Gastrocnemius medialis (tissue), 4 donors: ENCODE measurements around the gene ASB13. TPM values are rescaled to one million over a fixed set of nuclear protein-coding genes. Genes with fewer than 3 reads are reported as not detected.
"Not testable (repeated sequence)": the region's sequence is repeated elsewhere in the genome, so short reads cannot be mapped to it uniquely, and the experiment has no call there.

Source experiments
- ATAC-seq, 2 donors: fragments of 150-250 bp; one replicate each; pipeline ENCODE4 v1.9.1; 2016
- DNase-seq, 2 donors: peaks; one replicate each; pipeline ENCODE4 v3.0.0-alpha.2; 2019
- H3K27ac ChIP-seq, 4 donors: fragments of 200-600 bp; sonication (generic); 1 replicate in 1 of 4; 2 replicates in 3 of 4; pipeline ENCODE4 v1.5.1; 2016 to 2018; ENCODE audit warnings: mild to moderate bottlenecking in 2 of 4, moderate library complexity in 1 of 4
- H3K27me3 ChIP-seq, 3 donors: fragments of 200-600 bp; sonication (generic) in 2 of 3; 1 replicate in 1 of 3; 2 replicates in 2 of 3; pipeline versions ENCODE4 v1.5.1 to v1.6.0; 2016 to 2019; ENCODE audit warnings: mild to moderate bottlenecking in 1 of 3, moderate library complexity in 1 of 3
- H3K36me3 ChIP-seq, 2 donors: fragments of 200-600 bp; sonication (generic) in 1 of 2; one replicate each; pipeline ENCODE4 v1.5.1; 2017 to 2018
- H3K4me1 ChIP-seq, 2 donors: fragments of 200-600 bp; sonication (generic) in 1 of 2; one replicate each; pipeline ENCODE4 v1.5.1; 2016 to 2017; ENCODE audit warnings: mild to moderate bottlenecking in 2 of 2
- H3K4me3 ChIP-seq, 4 donors: fragments of 200-600 bp; sonication (generic) in 3 of 4; 1 replicate in 1 of 4; 2 replicates in 3 of 4; pipeline ENCODE4 v1.5.1; 2016 to 2019; ENCODE audit warnings: mild to moderate bottlenecking in 2 of 4
- H3K9me3 ChIP-seq, 3 donors: fragments of 200-600 bp; sonication (generic) in 2 of 3; 1 replicate in 1 of 3; 2 replicates in 2 of 3; pipeline ENCODE4 v1.5.1; 2016 to 2019
- CTCF ChIP-seq, 5 experiments: fragments of 450-650 bp in 3 of 5; fragments of 200-600 bp in 2 of 5; sonication (generic) in 2 of 5; IDR thresholded peaks in 4 of 5; conservative IDR thresholded peaks in 1 of 5; 1 replicate in 4 of 5; 2 replicates in 1 of 5; pipeline ENCODE4 v1.5.1; 2016 to 2019; ENCODE audit warnings: antibody characterized with exemption in 5 of 5, mild to moderate bottlenecking in 3 of 5, moderate library complexity in 3 of 5
- POLR2A ChIP-seq, 2 donors: fragments of 450-650 bp; IDR thresholded peaks; one replicate each; pipeline ENCODE4 v1.6.1; 2017; ENCODE audit warnings: antibody characterized with exemption in 2 of 2, mild to moderate bottlenecking in 2 of 2, moderate library complexity in 2 of 2
- in situ Hi-C, 4 donors: fragments of 200-750 bp; cut with MboI; loops; one replicate each; pipeline versions ENCODE4 v1.15.0 to v1.8.0; 2017; ENCODE audit warnings: low sequenced_read_pairs in 4 of 4
- intact Hi-C: fragments of 100-400 bp; cut with DNase I; formaldehyde crosslinking; loops from one replicate; pipeline ENCODE4 v1.15.1; 2023; ENCODE audit warnings: low total_unique reads
- total RNA-seq, 4 donors: library from RNA; depleted of rRNA; stranded (reverse); fragments of >200 nt; gene quantifications; one replicate each; pipeline versions ENCODE4 v1.1.0 to v1.2.3, GENCODE V29; 2016

The ASB13 gene
- total RNA-seq, 4 donors from 2014 or later = 9.6 to 20.0 (median 14.9) TPM

GRCh38 chr10:5594271-5595049, 71.9 kb downstream of the ASB13 start:
- ATAC-seq (no peak), DNase-seq (no peak)
- no peak overlapping the region for H3K27ac ChIP-seq

GRCh38 chr10:5593347-5593746, 73.0 kb downstream of the ASB13 start:
- H3K36me3 ChIP-seq, H3K9me3 ChIP-seq, ATAC-seq, in situ Hi-C loops, H3K4me3 ChIP-seq, H3K27me3 ChIP-seq, intact Hi-C loops, DNase-seq, H3K27ac ChIP-seq: not testable (repeated sequence)
- H3K4me1 ChIP-seq = peaks cover 10 to 18% of the 10 kb centered on the region in 2 donors

More at GRCh38 chr10:5594271-5595049, 71.9 kb downstream of the ASB13 start:
- H3K4me3 ChIP-seq = no peak overlapping the region
- TF ChIP-seq CTCF (IDR thresholded peaks at IDR 0.05 in 4 of 5, conservative IDR thresholded peaks at IDR 0.05 in 1 of 5) (no peak), POLR2A (IDR thresholded peaks at IDR 0.05) (no peak)
- in situ Hi-C loops (no loop called here), intact Hi-C loops (no loop called here)
- peaks cover 0 to 7% of the 10 kb centered on the region in 2 donors for H3K4me1 ChIP-seq
- no peaks in the 10 kb centered on the region for H3K9me3 ChIP-seq
- no peaks in the 10 kb centered on the region for H3K36me3 ChIP-seq
- no peaks in the 10 kb centered on the region for H3K27me3 ChIP-seq

GRCh38 chr10:5592070-5592469, 74.3 kb downstream of the ASB13 start:
- no peak overlapping the region for H3K4me3 ChIP-seq
- H3K36me3 ChIP-seq = no peaks in the 10 kb centered on the region
- TF ChIP-seq CTCF (IDR thresholded peaks at IDR 0.05 in 4 of 5, conservative IDR thresholded peaks at IDR 0.05 in 1 of 5) (no peak), POLR2A (IDR thresholded peaks at IDR 0.05) (no peak)
- H3K9me3 ChIP-seq = no peaks in the 10 kb centered on the region
- ATAC-seq (no peak), DNase-seq (no peak)
- H3K27ac ChIP-seq = no peak overlapping the region
- intact Hi-C loops = no loop called here
- in situ Hi-C loops = no loop called here
- no peaks in the 10 kb centered on the region for H3K27me3 ChIP-seq
- H3K4me1 ChIP-seq = peaks cover 11 to 18% of the 10 kb centered on the region in 2 donors

- no peak overlapping the region for H3K27ac ChIP-seq
- intact Hi-C loops (no loop called here), in situ Hi-C loops (no loop called here)
- DNase-seq (no peak), ATAC-seq (no peak)
- no peaks in the 10 kb centered on the region for H3K9me3 ChIP-seq
- H3K36me3 ChIP-seq = no peaks in the 10 kb centered on the region
- H3K4me1 ChIP-seq = peaks cover 11 to 18% of the 10 kb centered on the region in 2 donors
- no peaks in the 10 kb centered on the region for H3K27me3 ChIP-seq
- TF ChIP-seq CTCF (IDR thresholded peaks at IDR 0.05 in 4 of 5, conservative IDR thresholded peaks at IDR 0.05 in 1 of 5) (no peak), POLR2A (IDR thresholded peaks at IDR 0.05) (no peak)
- no peak overlapping the region for H3K4me3 ChIP-seq
Observed at GRCh38 chr10:5591336-5591824, 75.0 kb downstream of the ASB13 start.

GRCh38 chr10:5590816-5591215, 75.6 kb downstream of the ASB13 start:
- H3K9me3 ChIP-seq = no peaks in the 10 kb centered on the region
- H3K27me3 ChIP-seq = no peaks in the 10 kb centered on the region
- ATAC-seq (no peak), DNase-seq (no peak)
- TF ChIP-seq POLR2A (IDR thresholded peaks at IDR 0.05) = no peak
- TF ChIP-seq CTCF (IDR thresholded peaks at IDR 0.05 in 4 of 5, conservative IDR thresholded peaks at IDR 0.05 in 1 of 5) = no peak
- H3K27ac ChIP-seq = no peak overlapping the region
- in situ Hi-C loops (no loop called here), intact Hi-C loops (no loop called here)
- peaks cover 11 to 21% of the 10 kb centered on the region in 2 donors for H3K4me1 ChIP-seq
- H3K4me3 ChIP-seq = no peak overlapping the region
- no peaks in the 10 kb centered on the region for H3K36me3 ChIP-seq
